COLO668 (cell line): ENCODE data around the gene SYCP3.
"Not testable (repeated sequence)": the region's sequence is repeated elsewhere in the genome, so short reads cannot be mapped to it uniquely, and the experiment has no call there.

Source experiments
- DNase-seq: peaks from one replicate; lab custom pipeline; 2025; ENCODE audit not compliant: unreplicated experiment; lab: John Stamatoyannopoulos, UW

Gene SYCP3

GRCh38 chr12:101685092-101685491 is 54.2 kb downstream of the SYCP3 start:
- DNase-seq = no peak

- not testable (repeated sequence) for DNase-seq
Observed at GRCh38 chr12:101681627-101682026, 57.6 kb downstream of the SYCP3 start.

GRCh38 chr12:101680647-101681046 is 58.6 kb downstream of the SYCP3 start:
- DNase-seq = no peak

- DNase-seq = no peak
Observed at GRCh38 chr12:101680240-101680639, 59.0 kb downstream of the SYCP3 start.
